ENCODE measurements around the gene TMEM209. TPM values are rescaled to one million over a fixed set of nuclear protein-coding genes. Genes with fewer than 3 reads are reported as not detected.

Gene TMEM209
- total and polyA plus RNA-seq, 4 donors = 4.5 to 10.1 (median 9.0) TPM

DNA sequence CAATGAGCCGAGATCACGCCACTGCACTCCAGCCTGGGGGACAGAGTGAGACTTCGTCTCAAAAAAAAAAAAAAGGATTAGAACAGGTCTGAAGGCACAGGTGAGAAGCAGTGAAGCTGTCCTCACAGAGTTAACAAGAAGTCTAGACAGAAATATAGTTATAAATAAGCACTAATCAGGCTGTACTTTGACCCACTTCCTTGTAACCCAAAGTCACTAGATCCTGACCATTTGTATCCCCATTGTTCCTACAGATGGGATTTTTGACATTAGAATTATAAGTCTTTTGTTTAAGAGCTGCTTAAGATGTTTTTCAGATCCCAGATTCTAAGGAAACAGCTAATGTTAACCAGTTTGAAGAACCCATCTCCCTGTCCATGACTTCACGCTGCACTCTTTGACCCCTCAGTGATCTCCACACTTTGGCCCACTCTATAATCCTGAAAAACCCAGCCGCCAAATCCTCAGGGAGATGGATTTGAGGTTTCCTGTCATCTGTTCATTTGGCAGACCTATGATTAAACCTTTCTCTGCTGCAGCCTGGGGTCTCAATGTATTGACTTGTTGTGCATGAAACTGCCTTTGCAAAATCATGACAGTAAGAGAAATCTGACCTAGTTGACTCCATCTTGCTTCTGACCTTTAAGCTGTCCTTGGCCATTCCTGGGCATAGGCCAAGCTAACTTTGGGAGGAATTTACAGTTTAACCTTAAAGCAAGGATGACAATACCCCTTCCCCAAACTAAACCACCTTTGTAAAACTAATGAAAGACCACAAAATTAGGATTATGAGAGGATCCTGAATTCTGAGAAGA is 13.8 kb upstream of the TMEM209 start:
- H3K36me3 ChIP-seq (ENCODE audit: control insufficient read depth in 4 of 4, insufficient read depth in 3 of 4, low read depth in 1 of 4, low read length in 3 of 4) = no peaks in the 10 kb centered on the region
- no peaks in the 10 kb centered on the region for H3K9me3 ChIP-seq (ENCODE audit: control insufficient read depth in 4 of 4, low read length in 3 of 4)
- H3K9ac ChIP-seq (ENCODE audit: low read depth in 1 of 2, low read length in 2 of 2) = no peak overlapping the region
- no peaks in the 10 kb centered on the region for H3K4me1 ChIP-seq (ENCODE audit: control insufficient read depth in 4 of 4, insufficient read depth in 4 of 4, low read length in 3 of 4)
- H3K27me3 ChIP-seq (ENCODE audit: control insufficient read depth in 4 of 4, insufficient read depth in 4 of 4, low read length in 3 of 4) = no peaks in the 10 kb centered on the region
- WGBS = 85% methylated on average over 5 of the region's 5 CpGs
- DNase-seq (ENCODE audit: low spot score) = no peak
- no peak overlapping the region for H3K27ac ChIP-seq (ENCODE audit: low read depth in 1 of 2, low read length in 2 of 2)
- TF ChIP-seq EGR1 (IDR thresholded peaks at IDR 0.05; ENCODE audit: low read depth in 2 of 2) (no peak), SP1 (IDR thresholded peaks at IDR 0.05) (no peak), FOXA2 (IDR thresholded peaks at IDR 0.05) (no peak), YY1 (IDR thresholded peaks at IDR 0.05) (no peak)
- TF ChIP-seq, protein P1, sequence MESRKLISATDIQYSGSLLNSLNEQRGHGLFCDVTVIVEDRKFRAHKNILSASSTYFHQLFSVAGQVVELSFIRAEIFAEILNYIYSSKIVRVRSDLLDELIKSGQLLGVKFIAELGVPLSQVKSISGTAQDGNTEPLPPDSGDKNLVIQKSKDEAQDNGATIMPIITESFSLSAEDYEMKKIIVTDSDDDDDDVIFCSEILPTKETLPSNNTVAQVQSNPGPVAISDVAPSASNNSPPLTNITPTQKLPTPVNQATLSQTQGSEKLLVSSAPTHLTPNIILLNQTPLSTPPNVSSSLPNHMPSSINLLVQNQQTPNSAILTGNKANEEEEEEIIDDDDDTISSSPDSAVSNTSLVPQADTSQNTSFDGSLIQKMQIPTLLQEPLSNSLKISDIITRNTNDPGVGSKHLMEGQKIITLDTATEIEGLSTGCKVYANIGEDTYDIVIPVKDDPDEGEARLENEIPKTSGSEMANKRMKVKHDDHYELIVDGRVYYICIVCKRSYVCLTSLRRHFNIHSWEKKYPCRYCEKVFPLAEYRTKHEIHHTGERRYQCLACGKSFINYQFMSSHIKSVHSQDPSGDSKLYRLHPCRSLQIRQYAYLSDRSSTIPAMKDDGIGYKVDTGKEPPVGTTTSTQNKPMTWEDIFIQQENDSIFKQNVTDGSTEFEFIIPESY (IDR thresholded peaks at IDR 0.05) = no peak
- no peak overlapping the region for H3K4me3 ChIP-seq (ENCODE audit: low read depth in 1 of 3, low read length in 3 of 3)

DNA sequence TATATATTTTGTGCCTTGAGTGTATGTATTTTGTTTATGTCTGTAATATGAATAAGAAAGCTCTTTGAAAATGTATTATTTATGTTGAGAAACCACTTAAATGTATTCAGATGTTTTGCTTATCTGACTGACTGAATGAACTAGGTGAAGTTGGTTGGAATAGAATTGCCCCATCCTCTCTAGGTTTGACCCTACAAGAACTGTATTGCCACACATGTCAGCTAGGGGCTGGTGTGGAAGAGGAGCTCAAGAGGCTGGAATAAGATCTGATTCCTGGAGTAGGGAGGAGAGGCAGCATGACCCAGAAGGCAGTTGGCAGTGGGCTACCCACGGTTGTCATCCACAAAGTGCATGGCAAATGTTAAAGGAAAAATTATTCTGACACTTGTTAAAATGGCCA is 11.5 kb upstream of the TMEM209 start:
- TF ChIP-seq RAD21 (IDR thresholded peaks at IDR 0.05) (no peak), NR2F2 (IDR thresholded peaks at IDR 0.05) (no peak), SP1 (IDR thresholded peaks at IDR 0.05) (no peak), HNF4A (conservative IDR thresholded peaks at IDR 0.05) (no peak), HNF4G (IDR thresholded peaks at IDR 0.05) (no peak), RXRA (IDR thresholded peaks at IDR 0.05) (no peak), YY1 (IDR thresholded peaks at IDR 0.05) (no peak), TAF1 (conservative IDR thresholded peaks at IDR 0.05) (no peak), GABPA (IDR thresholded peaks at IDR 0.05 in 1 of 2, conservative IDR thresholded peaks at IDR 0.05 in 1 of 2) (no peak), FOXA1 (IDR thresholded peaks at IDR 0.05) (no peak), FOXA2 (IDR thresholded peaks at IDR 0.05) (no peak), EGR1 (IDR thresholded peaks at IDR 0.05; ENCODE audit: low read depth in 2 of 2) (no peak), JUND (IDR thresholded peaks at IDR 0.05) (no peak)
- TF ChIP-seq, protein P2, sequence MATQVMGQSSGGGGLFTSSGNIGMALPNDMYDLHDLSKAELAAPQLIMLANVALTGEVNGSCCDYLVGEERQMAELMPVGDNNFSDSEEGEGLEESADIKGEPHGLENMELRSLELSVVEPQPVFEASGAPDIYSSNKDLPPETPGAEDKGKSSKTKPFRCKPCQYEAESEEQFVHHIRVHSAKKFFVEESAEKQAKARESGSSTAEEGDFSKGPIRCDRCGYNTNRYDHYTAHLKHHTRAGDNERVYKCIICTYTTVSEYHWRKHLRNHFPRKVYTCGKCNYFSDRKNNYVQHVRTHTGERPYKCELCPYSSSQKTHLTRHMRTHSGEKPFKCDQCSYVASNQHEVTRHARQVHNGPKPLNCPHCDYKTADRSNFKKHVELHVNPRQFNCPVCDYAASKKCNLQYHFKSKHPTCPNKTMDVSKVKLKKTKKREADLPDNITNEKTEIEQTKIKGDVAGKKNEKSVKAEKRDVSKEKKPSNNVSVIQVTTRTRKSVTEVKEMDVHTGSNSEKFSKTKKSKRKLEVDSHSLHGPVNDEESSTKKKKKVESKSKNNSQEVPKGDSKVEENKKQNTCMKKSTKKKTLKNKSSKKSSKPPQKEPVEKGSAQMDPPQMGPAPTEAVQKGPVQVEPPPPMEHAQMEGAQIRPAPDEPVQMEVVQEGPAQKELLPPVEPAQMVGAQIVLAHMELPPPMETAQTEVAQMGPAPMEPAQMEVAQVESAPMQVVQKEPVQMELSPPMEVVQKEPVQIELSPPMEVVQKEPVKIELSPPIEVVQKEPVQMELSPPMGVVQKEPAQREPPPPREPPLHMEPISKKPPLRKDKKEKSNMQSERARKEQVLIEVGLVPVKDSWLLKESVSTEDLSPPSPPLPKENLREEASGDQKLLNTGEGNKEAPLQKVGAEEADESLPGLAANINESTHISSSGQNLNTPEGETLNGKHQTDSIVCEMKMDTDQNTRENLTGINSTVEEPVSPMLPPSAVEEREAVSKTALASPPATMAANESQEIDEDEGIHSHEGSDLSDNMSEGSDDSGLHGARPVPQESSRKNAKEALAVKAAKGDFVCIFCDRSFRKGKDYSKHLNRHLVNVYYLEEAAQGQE (IDR thresholded peaks at IDR 0.05) = no peak
- TF ChIP-seq, protein P3, sequence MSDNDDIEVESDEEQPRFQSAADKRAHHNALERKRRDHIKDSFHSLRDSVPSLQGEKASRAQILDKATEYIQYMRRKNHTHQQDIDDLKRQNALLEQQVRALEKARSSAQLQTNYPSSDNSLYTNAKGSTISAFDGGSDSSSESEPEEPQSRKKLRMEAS (IDR thresholded peaks at IDR 0.05) = no peak
- TF ChIP-seq, protein P1 (IDR thresholded peaks at IDR 0.05) = no peak
- TF ChIP-seq, protein P4, sequence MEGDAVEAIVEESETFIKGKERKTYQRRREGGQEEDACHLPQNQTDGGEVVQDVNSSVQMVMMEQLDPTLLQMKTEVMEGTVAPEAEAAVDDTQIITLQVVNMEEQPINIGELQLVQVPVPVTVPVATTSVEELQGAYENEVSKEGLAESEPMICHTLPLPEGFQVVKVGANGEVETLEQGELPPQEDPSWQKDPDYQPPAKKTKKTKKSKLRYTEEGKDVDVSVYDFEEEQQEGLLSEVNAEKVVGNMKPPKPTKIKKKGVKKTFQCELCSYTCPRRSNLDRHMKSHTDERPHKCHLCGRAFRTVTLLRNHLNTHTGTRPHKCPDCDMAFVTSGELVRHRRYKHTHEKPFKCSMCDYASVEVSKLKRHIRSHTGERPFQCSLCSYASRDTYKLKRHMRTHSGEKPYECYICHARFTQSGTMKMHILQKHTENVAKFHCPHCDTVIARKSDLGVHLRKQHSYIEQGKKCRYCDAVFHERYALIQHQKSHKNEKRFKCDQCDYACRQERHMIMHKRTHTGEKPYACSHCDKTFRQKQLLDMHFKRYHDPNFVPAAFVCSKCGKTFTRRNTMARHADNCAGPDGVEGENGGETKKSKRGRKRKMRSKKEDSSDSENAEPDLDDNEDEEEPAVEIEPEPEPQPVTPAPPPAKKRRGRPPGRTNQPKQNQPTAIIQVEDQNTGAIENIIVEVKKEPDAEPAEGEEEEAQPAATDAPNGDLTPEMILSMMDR (IDR thresholded peaks at IDR 0.05; ENCODE audit: low read depth, low read length, missing input control) = no peak
- TF ChIP-seq, protein P5, sequence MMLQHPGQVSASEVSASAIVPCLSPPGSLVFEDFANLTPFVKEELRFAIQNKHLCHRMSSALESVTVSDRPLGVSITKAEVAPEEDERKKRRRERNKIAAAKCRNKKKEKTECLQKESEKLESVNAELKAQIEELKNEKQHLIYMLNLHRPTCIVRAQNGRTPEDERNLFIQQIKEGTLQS (IDR thresholded peaks at IDR 0.05) = no peak
- H3K27me3 ChIP-seq (ENCODE audit: control insufficient read depth in 4 of 4, insufficient read depth in 4 of 4, low read length in 3 of 4) = no peaks in the 10 kb centered on the region
- H3K4me3 ChIP-seq (ENCODE audit: low read depth in 1 of 3, low read length in 3 of 3) = no peak overlapping the region
- no peaks in the 10 kb centered on the region for H3K9me3 ChIP-seq (ENCODE audit: control insufficient read depth in 4 of 4, low read length in 3 of 4)
- H3K9ac ChIP-seq (ENCODE audit: low read depth in 1 of 2, low read length in 2 of 2) = no peak overlapping the region
- H3K36me3 ChIP-seq (ENCODE audit: control insufficient read depth in 4 of 4, insufficient read depth in 3 of 4, low read depth in 1 of 4, low read length in 3 of 4) = no peaks in the 10 kb centered on the region
- WGBS = 76% methylated on average over 1 of the region's 1 CpG
- H3K27ac ChIP-seq (ENCODE audit: low read depth in 1 of 2, low read length in 2 of 2) = no peak overlapping the region
- no peaks in the 10 kb centered on the region for H3K4me1 ChIP-seq (ENCODE audit: control insufficient read depth in 4 of 4, insufficient read depth in 4 of 4, low read length in 3 of 4)
- no peak for DNase-seq (ENCODE audit: low spot score)
